Dendritic cell treated with granulocyte-macrophage colony-stimulating factor and Interleukin-4, amounts not matched to agents 40 ng/mL and 50 ng/mL, for 4 days (primary cell): ENCODE data around the gene NUP50.
A peak's percentile ranks its signal among the peaks of the same experiment; 100 is the strongest.
"Not testable (repeated sequence)": the region's sequence is repeated elsewhere in the genome, so short reads cannot be mapped to it uniquely, and the experiment has no call there.

Experiments
- H3K27ac Mint-ChIP-seq: one replicate; pipeline ENCODE4 v1.8.0; 2022; ENCODE audit warnings: mild to moderate bottlenecking, mixed read lengths
- H3K27me3 Mint-ChIP-seq: one replicate; pipeline ENCODE4 v1.8.0; 2022; ENCODE audit warnings: mild to moderate bottlenecking, mixed read lengths
- H3K36me3 Mint-ChIP-seq: one replicate; pipeline ENCODE4 v1.8.0; 2022; ENCODE audit warnings: low read depth, mixed read lengths
- H3K4me1 Mint-ChIP-seq: one replicate; pipeline ENCODE4 v1.8.0; 2022; ENCODE audit warnings: low read depth, mixed read lengths
- H3K4me3 Mint-ChIP-seq: one replicate; pipeline ENCODE4 v1.8.0; 2022; ENCODE audit warnings: mild to moderate bottlenecking, moderate library complexity, mixed read lengths
- H3K9me3 Mint-ChIP-seq: one replicate; pipeline ENCODE4 v1.8.0; 2022; ENCODE audit warnings: mixed read lengths
- intact Hi-C: fragments of 100-400 bp; cut with micrococcal nuclease; formaldehyde crosslinking; loops from one replicate; pipeline ENCODE4 v1.15.0; 2022

The NUP50 gene

DNA sequence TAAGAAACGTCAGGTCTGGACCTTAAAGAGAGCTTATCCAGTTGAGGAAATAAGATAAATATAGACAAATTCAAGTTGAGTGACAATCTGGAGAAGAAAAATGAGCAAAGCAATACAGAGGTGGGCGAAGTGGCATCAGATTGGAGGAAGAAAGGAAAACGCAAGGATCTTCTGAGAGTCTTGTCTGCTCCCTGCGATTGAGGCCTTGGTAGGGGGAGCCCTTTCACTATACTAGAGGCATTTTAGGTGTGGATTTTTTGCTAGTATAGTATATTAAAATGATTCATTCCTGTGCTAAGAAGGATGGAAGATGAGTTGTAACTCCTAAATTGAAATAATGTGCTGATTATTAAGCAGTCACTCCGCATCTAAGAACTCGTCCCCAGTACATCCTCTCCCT is 8.1 kb downstream of the NUP50 start:
- Mint-ChIP-seq H3K9me3 (no peaks in the 10 kb centered on the region), H3K4me3 (no peak overlapping the region), H3K36me3 (peaks cover 88% of the 10 kb centered on the region), H3K4me1 (peaks cover 57% of the 10 kb centered on the region), H3K27ac (no peak overlapping the region), H3K27me3 (no peaks in the 10 kb centered on the region)
- intact Hi-C loops: no loop called here

- Mint-ChIP-seq H3K9me3 (no peaks in the 10 kb centered on the region), H3K4me1 (peaks cover 50% of the 10 kb centered on the region), H3K27ac (peak overlapping the region; percentile 29), H3K4me3 (no peak overlapping the region), H3K36me3 (peaks cover 100% of the 10 kb centered on the region), H3K27me3 (no peaks in the 10 kb centered on the region)
- intact Hi-C loops: no loop called here
Observed at GRCh38 chr22:45172881-45173585, 9.3 kb downstream of the NUP50 start.

DNA sequence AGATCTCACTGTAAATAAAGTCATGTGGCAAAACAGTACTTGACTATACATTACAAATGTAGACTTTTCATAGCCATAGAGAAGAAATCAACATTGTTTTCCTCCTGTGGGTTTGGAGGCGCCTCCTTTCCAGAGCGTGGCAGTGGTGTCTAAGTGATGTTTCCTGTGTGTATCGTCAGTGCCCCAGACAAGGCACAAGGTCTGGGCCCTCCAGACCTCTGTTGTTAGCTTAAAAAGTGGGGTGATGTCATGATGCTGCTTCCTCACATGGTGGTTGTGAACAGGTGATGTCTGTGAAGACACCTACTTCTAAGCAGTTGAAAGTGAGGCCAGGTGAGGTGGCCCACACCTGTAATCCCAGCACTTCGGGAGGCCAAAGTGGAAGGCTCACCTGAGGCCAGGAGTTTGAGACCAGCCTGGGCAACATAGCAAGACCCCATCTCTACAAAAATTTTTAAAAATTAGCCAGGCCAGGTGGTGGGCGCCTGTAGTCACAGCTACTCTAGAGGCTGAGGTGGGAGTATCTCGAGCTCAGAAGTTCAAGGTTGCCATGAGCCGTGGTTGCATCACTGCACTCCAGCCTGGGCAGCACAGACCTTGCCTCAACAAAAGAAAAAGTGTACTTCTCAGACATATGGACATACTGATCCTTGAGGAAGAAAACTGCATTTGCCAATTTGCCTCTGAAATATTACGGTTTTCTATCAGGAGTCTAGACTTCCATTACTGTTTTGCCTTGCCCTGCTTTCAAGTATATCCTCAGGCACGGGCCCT is 15.7 kb downstream of the NUP50 start:
- Mint-ChIP-seq H3K27ac (peak overlapping the region; percentile 32), H3K36me3 (peaks cover 100% of the 10 kb centered on the region), H3K27me3 (no peaks in the 10 kb centered on the region), H3K4me3 (no peak overlapping the region), H3K9me3 (no peaks in the 10 kb centered on the region), H3K4me1 (peaks cover 18% of the 10 kb centered on the region)
- intact Hi-C loops: no loop called here

DNA sequence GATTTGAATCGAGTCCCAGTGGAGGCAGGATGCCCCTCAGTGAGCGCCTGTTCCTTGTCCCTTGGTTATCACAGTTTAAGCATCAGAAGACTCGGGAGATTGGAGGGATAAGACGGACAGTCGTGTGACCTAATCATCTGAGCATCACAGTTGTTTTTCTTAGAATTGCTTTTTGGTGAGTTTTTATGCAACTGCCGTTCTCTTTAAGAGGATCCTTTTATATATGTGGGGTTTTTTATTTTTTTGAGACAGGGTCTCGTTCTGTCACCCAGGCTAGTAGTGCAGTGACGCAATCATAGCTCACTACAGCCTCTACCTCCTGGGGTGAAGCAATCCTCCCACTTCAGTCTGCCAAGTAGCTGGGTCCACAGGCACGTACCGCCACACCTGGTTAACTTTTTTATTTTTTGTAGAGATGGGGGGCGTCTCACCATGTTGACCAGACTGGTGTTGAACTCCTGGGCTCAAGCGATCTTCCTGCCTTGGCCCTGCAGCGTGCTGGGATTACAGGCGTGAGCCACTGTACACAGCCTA is 16.5 kb downstream of the NUP50 start:
- H3K27ac Mint-ChIP-seq: peak overlapping the region; percentile 32
- intact Hi-C loops: no loop called here

DNA sequence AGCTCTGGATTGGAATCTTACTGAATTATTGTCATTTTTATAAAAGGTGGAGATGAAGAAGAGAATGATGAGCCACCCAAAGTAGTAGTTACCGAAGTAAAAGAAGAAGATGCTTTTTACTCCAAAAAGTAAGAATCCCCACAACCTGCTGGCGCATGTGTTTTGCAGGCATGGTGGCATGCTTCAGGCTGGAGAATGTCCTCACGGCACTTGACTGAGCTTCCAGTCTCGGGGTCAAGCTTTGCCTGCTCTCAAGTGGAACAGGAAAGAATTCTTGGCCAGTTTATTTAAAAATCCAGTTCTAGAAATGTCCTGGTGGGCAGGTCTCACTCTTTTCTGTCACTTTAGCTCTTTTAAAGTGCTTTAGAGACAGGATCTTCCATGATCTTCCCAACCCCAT is 17.5 kb downstream of the NUP50 start:
- Mint-ChIP-seq H3K9me3 (no peaks in the 10 kb centered on the region), H3K27ac (peak overlapping the region; percentile 27), H3K4me3 (no peak overlapping the region), H3K36me3 (peaks cover 100% of the 10 kb centered on the region), H3K27me3 (no peaks in the 10 kb centered on the region), H3K4me1 (peaks cover 18% of the 10 kb centered on the region)
- intact Hi-C loops: no loop called here

More for the DNA sequence above, 16.5 kb downstream of the NUP50 start:
- Mint-ChIP-seq H3K27me3 (no peaks in the 10 kb centered on the region), H3K36me3 (peaks cover 100% of the 10 kb centered on the region), H3K9me3 (no peaks in the 10 kb centered on the region), H3K4me3 (no peak overlapping the region), H3K4me1 (peaks cover 14% of the 10 kb centered on the region)

DNA sequence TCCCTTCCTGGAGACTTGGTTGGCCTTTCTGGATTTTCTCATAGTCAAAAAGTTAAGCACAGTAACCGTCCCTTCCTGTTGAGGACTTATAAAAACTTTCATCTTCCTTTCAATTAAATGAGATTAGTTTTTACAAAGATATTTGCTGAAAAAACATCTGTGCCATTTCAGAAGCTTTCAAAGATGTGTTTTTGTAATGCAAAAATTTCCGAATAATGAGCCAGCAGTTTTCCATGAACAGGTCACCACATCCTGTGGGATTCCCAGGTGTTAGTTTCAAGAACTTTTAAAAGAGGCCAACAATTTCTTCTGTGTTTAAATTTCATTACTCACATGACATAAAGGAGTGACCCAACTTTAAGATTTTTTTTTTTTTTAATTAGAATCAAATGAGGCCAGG is 18.0 kb downstream of the NUP50 start:
- Mint-ChIP-seq H3K9me3 (no peaks in the 10 kb centered on the region), H3K4me3 (no peak overlapping the region), H3K36me3 (peaks cover 96% of the 10 kb centered on the region), H3K4me1 (peaks cover 20% of the 10 kb centered on the region), H3K27ac (no peak overlapping the region), H3K27me3 (no peaks in the 10 kb centered on the region)
- intact Hi-C loops: no loop called here

GRCh38 chr22:45183974-45184373 is 20.2 kb downstream of the NUP50 start:
- intact Hi-C loops: no loop called here
- peaks cover 22% of the 10 kb centered on the region for H3K4me1 Mint-ChIP-seq
- H3K4me3 Mint-ChIP-seq: no peak overlapping the region
- H3K27ac Mint-ChIP-seq: no peak overlapping the region
- H3K9me3 Mint-ChIP-seq: no peaks in the 10 kb centered on the region
- H3K36me3 Mint-ChIP-seq: peaks cover 96% of the 10 kb centered on the region
- H3K27me3 Mint-ChIP-seq: no peaks in the 10 kb centered on the region

DNA sequence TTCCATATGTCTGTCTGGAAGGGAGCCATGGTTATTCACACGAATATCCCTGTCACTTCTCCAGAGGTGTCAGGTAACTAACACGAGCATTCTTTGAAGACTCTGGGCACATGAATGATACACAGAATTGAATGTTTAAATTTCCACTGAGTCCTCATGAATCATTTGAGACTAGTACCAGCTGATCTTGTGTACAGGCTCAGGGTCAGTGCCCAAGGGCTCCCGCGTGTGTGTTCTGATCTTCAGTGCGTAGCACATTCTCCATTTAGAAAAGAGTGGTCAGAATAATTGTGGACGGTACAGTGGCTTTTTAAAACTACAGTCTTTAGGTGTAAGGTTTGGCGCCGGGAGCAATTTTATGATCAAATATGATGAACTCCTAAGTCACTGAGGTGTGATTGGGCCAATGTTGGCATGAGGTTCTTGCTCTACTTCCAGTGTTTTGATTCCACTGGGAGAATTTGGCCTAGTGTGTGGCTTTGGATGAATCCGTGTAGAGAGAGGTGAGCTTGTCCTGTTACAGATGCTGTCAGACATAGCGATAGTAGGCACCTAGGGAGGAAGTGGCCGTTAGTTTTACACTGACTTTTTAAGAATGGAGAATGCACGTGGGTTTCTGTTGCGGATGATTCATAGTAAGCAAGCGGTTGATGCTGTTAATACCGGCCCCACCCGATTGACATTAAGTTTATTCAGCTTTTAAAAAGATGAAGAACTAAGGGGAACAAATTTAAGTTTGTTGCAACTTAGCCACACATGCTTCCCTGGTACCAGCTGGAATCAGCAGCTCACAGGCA is 22.2 kb downstream of the NUP50 start:
- H3K27me3 Mint-ChIP-seq: no peaks in the 10 kb centered on the region
- H3K4me3 Mint-ChIP-seq: no peak overlapping the region
- peaks cover 13% of the 10 kb centered on the region for H3K4me1 Mint-ChIP-seq
- H3K27ac Mint-ChIP-seq: no peak overlapping the region
- no peaks in the 10 kb centered on the region for H3K9me3 Mint-ChIP-seq
- intact Hi-C loops: no loop called here
- peaks cover 96% of the 10 kb centered on the region for H3K36me3 Mint-ChIP-seq

DNA sequence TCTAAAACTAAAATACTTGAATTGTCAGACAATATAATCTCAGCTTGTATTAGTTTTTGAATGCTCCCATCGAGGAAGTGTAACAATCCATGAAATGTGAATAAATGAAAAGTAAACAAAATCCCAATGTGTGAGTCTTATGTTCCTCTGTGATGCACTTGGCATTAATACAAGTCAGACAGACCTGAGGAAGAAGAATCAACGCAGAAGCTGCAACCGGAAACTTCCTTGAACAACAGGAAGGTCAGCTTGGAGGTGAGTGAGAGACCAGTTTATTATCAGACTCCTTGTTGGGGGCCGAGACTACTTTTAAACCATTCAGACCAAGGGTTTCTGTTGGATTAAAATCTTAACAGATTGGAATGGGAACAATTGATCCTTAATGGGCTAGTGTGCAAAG is 24.2 kb downstream of the NUP50 start:
- H3K27ac Mint-ChIP-seq: no peak overlapping the region
- intact Hi-C loops: no loop called here
- peaks cover 13% of the 10 kb centered on the region for H3K4me1 Mint-ChIP-seq

GRCh38 chr22:45188779-45189178 is 25.1 kb downstream of the NUP50 start:
- no peaks in the 10 kb centered on the region for H3K9me3 Mint-ChIP-seq
- H3K27me3 Mint-ChIP-seq: no peaks in the 10 kb centered on the region
- peaks cover 94% of the 10 kb centered on the region for H3K36me3 Mint-ChIP-seq
- peaks cover 13% of the 10 kb centered on the region for H3K4me1 Mint-ChIP-seq
- H3K27ac Mint-ChIP-seq: no peak overlapping the region
- H3K4me3 Mint-ChIP-seq: no peak overlapping the region
- intact Hi-C loops: no loop called here

More for the DNA sequence above, 24.2 kb downstream of the NUP50 start:
- Mint-ChIP-seq H3K36me3 (peaks cover 96% of the 10 kb centered on the region), H3K4me3 (no peak overlapping the region), H3K9me3 (no peaks in the 10 kb centered on the region), H3K27me3 (no peaks in the 10 kb centered on the region)

DNA sequence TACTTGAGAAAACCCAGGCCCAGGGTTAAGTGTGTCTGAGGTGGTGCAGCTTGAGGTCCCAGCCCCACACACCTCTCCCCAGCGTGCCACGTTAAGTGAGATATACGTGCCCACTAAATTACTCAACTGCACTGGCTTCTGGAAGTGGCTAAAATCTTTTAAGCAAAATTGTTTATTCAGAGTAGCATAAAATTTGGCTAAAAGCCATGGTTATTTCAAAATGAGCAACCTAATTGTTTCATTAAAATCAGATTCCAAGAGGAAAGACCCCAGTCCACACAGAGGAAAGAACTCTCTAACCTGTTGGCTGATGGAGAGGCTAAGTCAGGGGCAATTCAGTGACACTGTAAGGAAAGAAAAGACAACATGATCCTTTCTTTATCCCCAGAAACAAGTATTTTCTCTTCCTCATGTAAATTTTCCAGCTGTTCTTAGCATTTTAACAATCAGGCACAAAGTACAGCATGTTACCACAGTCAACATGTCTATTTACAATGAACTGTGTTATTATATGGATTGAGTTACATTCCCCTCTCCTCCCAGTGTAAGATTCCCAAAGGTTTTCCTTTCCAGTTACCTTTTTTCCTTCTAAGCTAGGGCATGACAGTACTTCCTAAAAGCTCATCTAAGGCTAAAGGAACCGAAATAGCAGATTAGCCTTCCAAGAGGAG is 26.6 kb downstream of the NUP50 start:
- Mint-ChIP-seq H3K4me1 (peaks cover 13% of the 10 kb centered on the region), H3K9me3 (no peaks in the 10 kb centered on the region), H3K27ac (peak overlapping the region; percentile 26), H3K36me3 (peaks cover 93% of the 10 kb centered on the region), H3K4me3 (no peak overlapping the region), H3K27me3 (no peaks in the 10 kb centered on the region)
- intact Hi-C loops: no loop called here

DNA sequence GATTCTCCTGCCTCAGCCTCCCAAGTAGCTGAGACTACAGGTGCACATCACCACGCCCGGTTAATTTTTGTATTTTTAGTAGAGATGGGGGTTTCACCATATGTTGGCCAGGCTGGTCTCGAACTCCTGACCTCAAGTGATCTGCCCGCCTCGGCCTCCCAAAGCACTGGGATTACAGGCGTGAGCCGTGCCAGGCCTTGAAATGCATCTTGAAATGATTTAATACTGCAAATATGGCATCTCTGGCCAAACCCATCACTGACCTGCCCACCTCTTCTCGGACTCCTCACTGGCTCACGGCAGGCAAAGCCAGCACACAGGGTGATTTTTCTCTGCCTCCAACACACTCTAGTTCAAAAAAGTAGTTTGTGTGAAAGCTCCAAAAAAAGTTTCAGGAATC is 28.0 kb downstream of the NUP50 start:
- H3K27me3 Mint-ChIP-seq: not testable (repeated sequence)

GRCh38 chr22:45192701-45193187 is 29.0 kb downstream of the NUP50 start:
- peaks cover 98% of the 10 kb centered on the region for H3K36me3 Mint-ChIP-seq
- no peak overlapping the region for H3K4me3 Mint-ChIP-seq
- H3K27me3 Mint-ChIP-seq: no peaks in the 10 kb centered on the region
- H3K27ac Mint-ChIP-seq: no peak overlapping the region
- intact Hi-C loops: no loop called here
- no peaks in the 10 kb centered on the region for H3K9me3 Mint-ChIP-seq
- H3K4me1 Mint-ChIP-seq: peaks cover 6% of the 10 kb centered on the region

More for the DNA sequence above, 28.0 kb downstream of the NUP50 start:
- H3K36me3 Mint-ChIP-seq: peaks cover 97% of the 10 kb centered on the region
- H3K9me3 Mint-ChIP-seq, H3K4me1 Mint-ChIP-seq, H3K27ac Mint-ChIP-seq, intact Hi-C loops, H3K4me3 Mint-ChIP-seq: not testable (repeated sequence)
